Activated naive CD8-positive, alpha-beta T cell treated with anti-CD3 and anti-CD28 coated beads, Interleukin-2, amount 50 U/mL, for 16 hours (primary cell): Measurements from ENCODE around the gene SPAG16.

Source experiments
- DNase-seq: peaks from one replicate; pipeline ENCODE4 v3.0.0-alpha.2; 2020; ENCODE audit warnings: low read depth, low spot score

The SPAG16 gene

GRCh38 chr2:213816583-213816982 is 532.3 kb downstream of the SPAG16 start:
- no peak for DNase-seq

- no peak for DNase-seq
These were observed 534.2 kb downstream of the SPAG16 start for GRCh38 chr2:213818436-213818835.

- DNase-seq: no peak
These were observed 550.1 kb downstream of the SPAG16 start for GRCh38 chr2:213834331-213834730.

- DNase-seq: no peak
These were observed 550.5 kb downstream of the SPAG16 start for GRCh38 chr2:213834746-213835145.

GRCh38 chr2:213846856-213847255 is 562.6 kb downstream of the SPAG16 start:
- DNase-seq: no peak

- DNase-seq: no peak
These were observed 563.1 kb downstream of the SPAG16 start for GRCh38 chr2:213847316-213847715.

- no peak for DNase-seq
These were observed 564.4 kb downstream of the SPAG16 start for GRCh38 chr2:213848631-213849030.

GRCh38 chr2:213861638-213862037 is 577.4 kb downstream of the SPAG16 start:
- DNase-seq: no peak

GRCh38 chr2:213862407-213863076 is 578.3 kb downstream of the SPAG16 start:
- no peak for DNase-seq

- no peak for DNase-seq
These were observed 579.3 kb downstream of the SPAG16 start for GRCh38 chr2:213863541-213863940.

- DNase-seq: no peak
These were observed 584.3 kb downstream of the SPAG16 start for GRCh38 chr2:213868526-213868925.

- no peak for DNase-seq
These were observed 601.2 kb downstream of the SPAG16 start for GRCh38 chr2:213885485-213885884.

- no peak for DNase-seq
These were observed 630.2 kb downstream of the SPAG16 start for GRCh38 chr2:213914510-213914909.

GRCh38 chr2:213920014-213920413 is 635.8 kb downstream of the SPAG16 start:
- no peak for DNase-seq

- no peak for DNase-seq
These were observed 639.3 kb downstream of the SPAG16 start for GRCh38 chr2:213923543-213923942.

- DNase-seq: no peak
These were observed 650.3 kb downstream of the SPAG16 start for GRCh38 chr2:213934560-213934959.

- no peak for DNase-seq
These were observed 673.8 kb downstream of the SPAG16 start for GRCh38 chr2:213958086-213958485.

- no peak for DNase-seq
These were observed 675.3 kb downstream of the SPAG16 start for GRCh38 chr2:213959589-213959988.

GRCh38 chr2:213971536-213971935 is 687.3 kb downstream of the SPAG16 start:
- no peak for DNase-seq

GRCh38 chr2:213980883-213981282 is 696.6 kb downstream of the SPAG16 start:
- no peak for DNase-seq

GRCh38 chr2:213989207-213989606 is 704.9 kb downstream of the SPAG16 start:
- DNase-seq: no peak

- DNase-seq: no peak
These were observed 707.3 kb downstream of the SPAG16 start for GRCh38 chr2:213991453-213992108.

GRCh38 chr2:213995400-213996105 is 711.3 kb downstream of the SPAG16 start:
- no peak for DNase-seq
